KG1 (cell line): ENCODE results near the gene CAMLG.
"Not testable (repeated sequence)": the region's sequence is repeated elsewhere in the genome, so short reads cannot be mapped to it uniquely, and the experiment has no call there.

Experiments used
- DNase-seq: peaks from one replicate; lab custom pipeline; 2025; lab: John Stamatoyannopoulos, UW

CAMLG gene

GRCh38 chr5:134738133-134738962 is at the start of gene CAMLG:
Gene CAMLG, plus strand, starts transcription at chr5:134738548. Its CDS starts 73 bp downstream, at chr5:134738621.
- peak; percentile 85 for DNase-seq

- not testable (repeated sequence) for DNase-seq
Observed at GRCh38 chr5:134690144-134690543, 48.2 kb upstream of the CAMLG start.

GRCh38 chr5:134692722-134693121 is 45.6 kb upstream of the CAMLG start:
- DNase-seq = no peak

GRCh38 chr5:134708301-134708700 is 30.0 kb upstream of the CAMLG start:
- DNase-seq = no peak

- DNase-seq = no peak
Observed at GRCh38 chr5:134714120-134714519, 24.2 kb upstream of the CAMLG start.

GRCh38 chr5:134714541-134714940 is 23.8 kb upstream of the CAMLG start:
- DNase-seq = no peak

- not testable (repeated sequence) for DNase-seq
Observed at GRCh38 chr5:134715466-134715865, 22.9 kb upstream of the CAMLG start.

GRCh38 chr5:134724872-134725271 is 13.5 kb upstream of the CAMLG start:
- DNase-seq = no peak

- no peak for DNase-seq
Observed at GRCh38 chr5:134732819-134733218, 5.5 kb upstream of the CAMLG start.

- DNase-seq = no peak
Observed at GRCh38 chr5:134735243-134735642, 3.1 kb upstream of the CAMLG start.

GRCh38 chr5:134736173-134736812 is 2.1 kb upstream of the CAMLG start:
- DNase-seq = no peak

GRCh38 chr5:134738963-134739661 is 764 bp downstream of the CAMLG start:
- peak; percentile 12 for DNase-seq

- no peak for DNase-seq
Observed at GRCh38 chr5:134741052-134741451, 2.7 kb downstream of the CAMLG start.

GRCh38 chr5:134742134-134742533 is 3.8 kb downstream of the CAMLG start:
- DNase-seq = no peak

- DNase-seq = no peak
Observed at GRCh38 chr5:134749415-134749814, 11.1 kb downstream of the CAMLG start.

GRCh38 chr5:134758176-134758503 is 19.8 kb downstream of the CAMLG start:
- DNase-seq = no peak

GRCh38 chr5:134758504-134759341 is 20.4 kb downstream of the CAMLG start, which contains the start of gene DDX46:
Gene DDX46, plus strand, starts transcription at chr5:134758779. Its CDS starts 160 bp downstream, at chr5:134758939.
- peak; percentile 42 for DNase-seq

GRCh38 chr5:134767528-134768291 is 29.4 kb downstream of the CAMLG start:
- DNase-seq = not testable (repeated sequence)

- no peak for DNase-seq
Observed at GRCh38 chr5:134769206-134769605, 30.9 kb downstream of the CAMLG start.

GRCh38 chr5:134772461-134773125 is 34.2 kb downstream of the CAMLG start:
- DNase-seq = no peak

GRCh38 chr5:134777366-134777765 is 39.0 kb downstream of the CAMLG start:
- DNase-seq = no peak
